Memory B cell (primary cell): Measurements from ENCODE around the gene NAP1L4.

Source experiments
- ATAC-seq: fragments of 150-1000 bp; cut with Tn5 transposase; 2 replicates; pipeline ENCODE4 v1.10.0; 2021; ENCODE audit warnings: low read depth, mild to moderate bottlenecking, moderate library complexity
- DNase-seq, 2 donors: peaks; one replicate each; pipeline ENCODE4 v3.0.0; 2022; ENCODE audit warnings: low spot score in 2 of 2
- H3K27ac Mint-ChIP-seq: one replicate; pipeline ENCODE4 v1.8.0; 2022; ENCODE audit warnings: mild to moderate bottlenecking, moderate library complexity, mixed read lengths
- H3K27me3 Mint-ChIP-seq: one replicate; pipeline ENCODE4 v1.8.0; 2022; ENCODE audit warnings: mixed read lengths
- H3K36me3 Mint-ChIP-seq: one replicate; pipeline ENCODE4 v1.8.0; 2022; ENCODE audit warnings: mild to moderate bottlenecking, mixed read lengths
- H3K4me1 Mint-ChIP-seq: one replicate; pipeline ENCODE4 v1.8.0; 2022; ENCODE audit warnings: mixed read lengths
- H3K4me3 Mint-ChIP-seq: one replicate; pipeline ENCODE4 v1.8.0; 2022; ENCODE audit warnings: mild to moderate bottlenecking, moderate library complexity, mixed read lengths
- H3K9me3 Mint-ChIP-seq: one replicate; pipeline ENCODE4 v1.8.0; 2022; ENCODE audit warnings: mixed read lengths

Gene NAP1L4

GRCh38 chr11:2927121-2927800 is 64.9 kb downstream of the NAP1L4 start:
- Mint-ChIP-seq H3K4me1 (peaks cover 11% of the 10 kb centered on the region), H3K27me3 (peaks cover 8% of the 10 kb centered on the region), H3K9me3 (no peaks in the 10 kb centered on the region), H3K27ac (no peak overlapping the region), H3K4me3 (no peak overlapping the region), H3K36me3 (no peaks in the 10 kb centered on the region)
- ATAC-seq (no peak), DNase-seq (no peak)

- Mint-ChIP-seq H3K27ac (no peak overlapping the region), H3K9me3 (no peaks in the 10 kb centered on the region), H3K36me3 (no peaks in the 10 kb centered on the region), H3K27me3 (peaks cover 8% of the 10 kb centered on the region), H3K4me3 (no peak overlapping the region), H3K4me1 (peaks cover 11% of the 10 kb centered on the region)
- ATAC-seq (no peak), DNase-seq (no peak)
Observed at GRCh38 chr11:2926611-2927051, 65.5 kb downstream of the NAP1L4 start.

GRCh38 chr11:2924821-2925675 is 67.1 kb downstream of the NAP1L4 start:
- H3K9me3 Mint-ChIP-seq = no peaks in the 10 kb centered on the region
- peaks cover 7% of the 10 kb centered on the region for H3K4me1 Mint-ChIP-seq
- no peak overlapping the region for H3K27ac Mint-ChIP-seq
- H3K4me3 Mint-ChIP-seq = no peak overlapping the region
- H3K27me3 Mint-ChIP-seq = peaks cover 4% of the 10 kb centered on the region
- H3K36me3 Mint-ChIP-seq = no peaks in the 10 kb centered on the region
- no peak for DNase-seq
- ATAC-seq = no peak

GRCh38 chr11:2924381-2924780 is 67.7 kb downstream of the NAP1L4 start:
- Mint-ChIP-seq H3K4me1 (peaks cover 4% of the 10 kb centered on the region), H3K27ac (no peak overlapping the region), H3K9me3 (no peaks in the 10 kb centered on the region), H3K27me3 (peaks cover 2% of the 10 kb centered on the region), H3K4me3 (no peak overlapping the region), H3K36me3 (no peaks in the 10 kb centered on the region)
- ATAC-seq (no peak), DNase-seq (no peak)

- Mint-ChIP-seq H3K4me1 (peaks cover 4% of the 10 kb centered on the region), H3K27ac (no peak overlapping the region), H3K4me3 (no peak overlapping the region), H3K27me3 (peaks cover 2% of the 10 kb centered on the region), H3K9me3 (no peaks in the 10 kb centered on the region), H3K36me3 (no peaks in the 10 kb centered on the region)
- ATAC-seq = no peak
- DNase-seq = no peak
Observed at GRCh38 chr11:2923446-2924375, 68.4 kb downstream of the NAP1L4 start.

- Mint-ChIP-seq H3K27ac (no peak overlapping the region), H3K4me3 (no peak overlapping the region), H3K27me3 (peaks cover 2% of the 10 kb centered on the region), H3K4me1 (no peaks in the 10 kb centered on the region), H3K36me3 (no peaks in the 10 kb centered on the region), H3K9me3 (no peaks in the 10 kb centered on the region)
- DNase-seq = no peak
- ATAC-seq = no peak
Observed at GRCh38 chr11:2922655-2923054, 69.5 kb downstream of the NAP1L4 start.

- Mint-ChIP-seq H3K27ac (no peak overlapping the region), H3K9me3 (no peaks in the 10 kb centered on the region)
- ATAC-seq = no peak
Observed at GRCh38 chr11:2921742-2922493, 70.2 kb downstream of the NAP1L4 start.

GRCh38 chr11:2921261-2921660 is 70.9 kb downstream of the NAP1L4 start:
- H3K4me3 Mint-ChIP-seq = no peak overlapping the region
- DNase-seq (no peak), ATAC-seq (no peak)
- peaks cover 3% of the 10 kb centered on the region for H3K27me3 Mint-ChIP-seq
- H3K9me3 Mint-ChIP-seq = no peaks in the 10 kb centered on the region
- no peaks in the 10 kb centered on the region for H3K36me3 Mint-ChIP-seq
- H3K4me1 Mint-ChIP-seq = peaks cover 2% of the 10 kb centered on the region
- H3K27ac Mint-ChIP-seq = no peak overlapping the region

More at GRCh38 chr11:2921742-2922493, 70.2 kb downstream of the NAP1L4 start:
- Mint-ChIP-seq H3K4me1 (no peaks in the 10 kb centered on the region), H3K4me3 (no peak overlapping the region), H3K27me3 (peaks cover 2% of the 10 kb centered on the region), H3K36me3 (no peaks in the 10 kb centered on the region)
- no peak for DNase-seq

GRCh38 chr11:2920343-2920742 is 71.8 kb downstream of the NAP1L4 start:
- Mint-ChIP-seq H3K36me3 (no peaks in the 10 kb centered on the region), H3K27ac (no peak overlapping the region), H3K27me3 (peaks cover 3% of the 10 kb centered on the region), H3K9me3 (no peaks in the 10 kb centered on the region), H3K4me3 (no peak overlapping the region), H3K4me1 (peaks cover 2% of the 10 kb centered on the region)
- DNase-seq = no peak
- no peak for ATAC-seq

- H3K27ac Mint-ChIP-seq = no peak overlapping the region
- peaks cover 2% of the 10 kb centered on the region for H3K4me1 Mint-ChIP-seq
- ATAC-seq = no peak
Observed at GRCh38 chr11:2919837-2920236, 72.3 kb downstream of the NAP1L4 start.

GRCh38 chr11:2919188-2919587 is 72.9 kb downstream of the NAP1L4 start:
- no peak overlapping the region for H3K27ac Mint-ChIP-seq
- no peak for ATAC-seq
- peaks cover 7% of the 10 kb centered on the region for H3K4me1 Mint-ChIP-seq
- H3K4me3 Mint-ChIP-seq = no peak overlapping the region
- DNase-seq = no peak
- H3K27me3 Mint-ChIP-seq = peaks cover 3% of the 10 kb centered on the region
- H3K36me3 Mint-ChIP-seq = no peaks in the 10 kb centered on the region
- H3K9me3 Mint-ChIP-seq = no peaks in the 10 kb centered on the region

More at GRCh38 chr11:2919837-2920236, 72.3 kb downstream of the NAP1L4 start:
- Mint-ChIP-seq H3K9me3 (no peaks in the 10 kb centered on the region), H3K36me3 (no peaks in the 10 kb centered on the region), H3K4me3 (no peak overlapping the region), H3K27me3 (peaks cover 3% of the 10 kb centered on the region)
- no peak for DNase-seq

GRCh38 chr11:2917842-2918490 is 74.2 kb downstream of the NAP1L4 start:
- H3K9me3 Mint-ChIP-seq = no peaks in the 10 kb centered on the region
- no peak overlapping the region for H3K4me3 Mint-ChIP-seq

More at GRCh38 chr11:2917842-2918490, 74.2 kb downstream of the NAP1L4 start:
- no peak overlapping the region for H3K27ac Mint-ChIP-seq
- no peaks in the 10 kb centered on the region for H3K36me3 Mint-ChIP-seq
- no peak for DNase-seq
- peaks cover 18% of the 10 kb centered on the region for H3K4me1 Mint-ChIP-seq
- ATAC-seq = no peak
- H3K27me3 Mint-ChIP-seq = peaks cover 3% of the 10 kb centered on the region
